WTC11 (cell line): ENCODE measurements around the gene RAB3IP. TPM values are rescaled to one million over a fixed set of nuclear protein-coding genes. Genes with fewer than 3 reads are reported as not detected.

Experiments used
- GRHL2 ChIP-seq: fragments of 250-450 bp; sonication (Bioruptor Pico); IDR thresholded peaks from 2 replicates; pipeline ENCODE4 v1.8.0; 2022; ENCODE audit warnings: mild to moderate bottlenecking, moderate library complexity; ENCODE audit not compliant: insufficient replicate concordance, severe bottlenecking
- GTF2I ChIP-seq: fragments of 250-450 bp; sonication (Bioruptor Pico); conservative IDR thresholded peaks from 2 replicates; pipeline ENCODE4 v1.4.0; 2021; ENCODE audit warnings: mild to moderate bottlenecking
- ZBTB21 ChIP-seq: sonication (generic); formaldehyde crosslinking; IDR thresholded peaks from 2 replicates; pipeline ENCODE4 v1.8.1; 2023; ENCODE audit warnings: mild to moderate bottlenecking, missing genetic modification reagents, borderline replicate concordance
- ZNF138 ChIP-seq: sonication (generic); formaldehyde crosslinking; conservative IDR thresholded peaks from 2 replicates; pipeline ENCODE4 v1.8.1; 2022; ENCODE audit warnings: mild to moderate bottlenecking, moderate library complexity, missing genetic modification reagents
- total RNA-seq: library from RNA; stranded (reverse); gene quantifications from 3 replicates; pipeline ENCODE4 v1.2.3, GENCODE V29; 2021
- TF ChIP-seq, protein P1 (sequence below): sonication (generic); formaldehyde crosslinking; IDR thresholded peaks from 2 replicates; pipeline ENCODE4 v1.8.1; 2023; ENCODE audit warnings: mild to moderate bottlenecking, missing genetic modification reagents, borderline replicate concordance
- TF ChIP-seq, protein P2 (sequence below): fragments of 200-600 bp; IDR thresholded peaks from 2 replicates; pipeline ENCODE4 v1.8.0; 2022; ENCODE audit warnings: antibody characterized with exemption

The RAB3IP gene
- total RNA-seq, 1 experiment from 2014 or later, result 47.2 TPM

DNA sequence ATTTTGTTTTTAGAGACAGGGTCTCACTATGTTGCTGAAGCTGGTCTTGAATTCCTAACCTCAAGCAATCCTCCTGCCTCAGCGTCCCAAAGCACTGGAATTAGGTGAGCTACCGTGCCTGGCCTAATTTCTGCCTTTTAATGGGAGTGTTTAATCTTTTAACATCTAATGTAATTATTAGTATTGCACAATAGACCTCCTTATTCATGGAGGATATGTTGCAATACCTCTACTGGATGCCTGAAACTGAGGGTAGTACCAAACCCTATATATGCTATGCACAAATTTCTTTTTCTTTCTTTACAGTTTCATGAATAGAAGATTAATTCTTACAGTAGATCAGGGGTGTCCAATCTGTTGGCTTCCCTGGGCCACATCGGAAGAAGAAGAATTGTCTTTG lies 134.1 kb downstream of the RAB3IP start (continued):
- TF ChIP-seq, protein P1, sequence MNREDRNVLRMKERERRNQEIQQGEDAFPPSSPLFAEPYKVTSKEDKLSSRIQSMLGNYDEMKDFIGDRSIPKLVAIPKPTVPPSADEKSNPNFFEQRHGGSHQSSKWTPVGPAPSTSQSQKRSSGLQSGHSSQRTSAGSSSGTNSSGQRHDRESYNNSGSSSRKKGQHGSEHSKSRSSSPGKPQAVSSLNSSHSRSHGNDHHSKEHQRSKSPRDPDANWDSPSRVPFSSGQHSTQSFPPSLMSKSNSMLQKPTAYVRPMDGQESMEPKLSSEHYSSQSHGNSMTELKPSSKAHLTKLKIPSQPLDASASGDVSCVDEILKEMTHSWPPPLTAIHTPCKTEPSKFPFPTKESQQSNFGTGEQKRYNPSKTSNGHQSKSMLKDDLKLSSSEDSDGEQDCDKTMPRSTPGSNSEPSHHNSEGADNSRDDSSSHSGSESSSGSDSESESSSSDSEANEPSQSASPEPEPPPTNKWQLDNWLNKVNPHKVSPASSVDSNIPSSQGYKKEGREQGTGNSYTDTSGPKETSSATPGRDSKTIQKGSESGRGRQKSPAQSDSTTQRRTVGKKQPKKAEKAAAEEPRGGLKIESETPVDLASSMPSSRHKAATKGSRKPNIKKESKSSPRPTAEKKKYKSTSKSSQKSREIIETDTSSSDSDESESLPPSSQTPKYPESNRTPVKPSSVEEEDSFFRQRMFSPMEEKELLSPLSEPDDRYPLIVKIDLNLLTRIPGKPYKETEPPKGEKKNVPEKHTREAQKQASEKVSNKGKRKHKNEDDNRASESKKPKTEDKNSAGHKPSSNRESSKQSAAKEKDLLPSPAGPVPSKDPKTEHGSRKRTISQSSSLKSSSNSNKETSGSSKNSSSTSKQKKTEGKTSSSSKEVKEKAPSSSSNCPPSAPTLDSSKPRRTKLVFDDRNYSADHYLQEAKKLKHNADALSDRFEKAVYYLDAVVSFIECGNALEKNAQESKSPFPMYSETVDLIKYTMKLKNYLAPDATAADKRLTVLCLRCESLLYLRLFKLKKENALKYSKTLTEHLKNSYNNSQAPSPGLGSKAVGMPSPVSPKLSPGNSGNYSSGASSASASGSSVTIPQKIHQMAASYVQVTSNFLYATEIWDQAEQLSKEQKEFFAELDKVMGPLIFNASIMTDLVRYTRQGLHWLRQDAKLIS, result no peak
- TF ChIP-seq GRHL2 (no peak), ZNF138 (CRISPR knock-in tag) (no peak), ZBTB21 (CRISPR knock-in tag) (no peak), GTF2I (no peak)
- TF ChIP-seq, protein P2, sequence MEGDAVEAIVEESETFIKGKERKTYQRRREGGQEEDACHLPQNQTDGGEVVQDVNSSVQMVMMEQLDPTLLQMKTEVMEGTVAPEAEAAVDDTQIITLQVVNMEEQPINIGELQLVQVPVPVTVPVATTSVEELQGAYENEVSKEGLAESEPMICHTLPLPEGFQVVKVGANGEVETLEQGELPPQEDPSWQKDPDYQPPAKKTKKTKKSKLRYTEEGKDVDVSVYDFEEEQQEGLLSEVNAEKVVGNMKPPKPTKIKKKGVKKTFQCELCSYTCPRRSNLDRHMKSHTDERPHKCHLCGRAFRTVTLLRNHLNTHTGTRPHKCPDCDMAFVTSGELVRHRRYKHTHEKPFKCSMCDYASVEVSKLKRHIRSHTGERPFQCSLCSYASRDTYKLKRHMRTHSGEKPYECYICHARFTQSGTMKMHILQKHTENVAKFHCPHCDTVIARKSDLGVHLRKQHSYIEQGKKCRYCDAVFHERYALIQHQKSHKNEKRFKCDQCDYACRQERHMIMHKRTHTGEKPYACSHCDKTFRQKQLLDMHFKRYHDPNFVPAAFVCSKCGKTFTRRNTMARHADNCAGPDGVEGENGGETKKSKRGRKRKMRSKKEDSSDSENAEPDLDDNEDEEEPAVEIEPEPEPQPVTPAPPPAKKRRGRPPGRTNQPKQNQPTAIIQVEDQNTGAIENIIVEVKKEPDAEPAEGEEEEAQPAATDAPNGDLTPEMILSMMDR, result no peak

Other genes starting within 250 kb of the RAB3IP start
- 297 to 342 TPM (median 301 TPM) in 3 replicates for gene CCT2, start 153.4 kb upstream of the RAB3IP start, total RNA-seq
- gene LRRC10, start 128.0 kb upstream of the RAB3IP start, total RNA-seq, result not detected in 3 replicates
- not detected in 3 replicates for gene BEST3, start 39.6 kb upstream of the RAB3IP start, total RNA-seq
- 1.2 to 2.1 TPM (median 1.3 TPM) in 3 replicates for gene MYRFL, start 86.4 kb downstream of the RAB3IP start, total RNA-seq